SU-DHL-6 (cell line): ENCODE measurements around the gene FAP.

Experiments used
- H2AFZ ChIP-seq: fragments of 200-600 bp; sonication (generic); 2 replicates; pipeline ENCODE4 v1.6.1; 2014; ENCODE audit warnings: low read depth, mild to moderate bottlenecking, moderate library complexity, mixed read lengths, antibody characterized with exemption, low read length; ENCODE audit not compliant: severe bottlenecking
- H3F3A ChIP-seq: fragments of 200-600 bp; shearing (Covaris generic); 2 replicates; pipeline ENCODE4 v1.6.0; 2016; ENCODE audit warnings: antibody characterized with exemption, mild to moderate bottlenecking; ENCODE audit not compliant: insufficient read depth
- H3K27ac ChIP-seq: fragments of 200-600 bp; sonication (generic); 2 replicates; pipeline ENCODE4 v1.5.1; 2016; ENCODE audit warnings: low read depth, mild to moderate bottlenecking, low read length, moderate library complexity, mixed read lengths
- H3K27me3 ChIP-seq: fragments of 200-600 bp; sonication (generic), shearing (Covaris generic); 2 replicates; pipeline ENCODE4 v1.6.0; 2014; ENCODE audit warnings: mild to moderate bottlenecking, low read length
- H3K36me3 ChIP-seq: fragments of 200-600 bp; sonication (generic); 2 replicates; pipeline ENCODE4 v1.6.1; 2014; ENCODE audit warnings: mild to moderate bottlenecking, low read length, mixed read lengths
- H3K4me2 ChIP-seq: fragments of 300-600, 200-600 bp; shearing (Covaris generic), sonication (generic); 2 replicates; pipeline ENCODE4 v1.6.0; 2014; ENCODE audit warnings: low read length, low read depth, mild to moderate bottlenecking; ENCODE audit not compliant: poor library complexity, severe bottlenecking
- H3K4me3 ChIP-seq: fragments of 200-600 bp; sonication (generic); 2 replicates; pipeline ENCODE4 v1.5.1; 2014; ENCODE audit warnings: antibody characterized with exemption, low read length, mild to moderate bottlenecking, mixed read lengths; ENCODE audit not compliant: insufficient read depth, poor library complexity, severe bottlenecking
- H3K79me2 ChIP-seq: fragments of 200-600 bp; sonication (generic); 2 replicates; pipeline ENCODE4 v1.6.1; 2014; ENCODE audit warnings: mild to moderate bottlenecking, low read length, moderate library complexity; ENCODE audit not compliant: insufficient read depth
- H3K9ac ChIP-seq: fragments of 200-600 bp; sonication (generic); 2 replicates; pipeline ENCODE4 v1.7.0; 2014; ENCODE audit warnings: mild to moderate bottlenecking, low read length
- H3K9me2 ChIP-seq: fragments of 200-600 bp; sonication (generic); replicated peaks from 2 replicates; pipeline ENCODE4 v1.6.1; 2014; ENCODE audit warnings: low read length; ENCODE audit not compliant: insufficient read depth
- H3K9me3 ChIP-seq: fragments of 200-600 bp; sonication (generic); 2 replicates; pipeline ENCODE4 v1.6.1; 2014; ENCODE audit warnings: low read length, mixed read lengths; ENCODE audit not compliant: insufficient read depth
- H4K20me1 ChIP-seq: fragments of 200-600 bp; sonication (generic); 2 replicates; pipeline ENCODE4 v1.6.1; 2014; ENCODE audit warnings: low read depth, mild to moderate bottlenecking, antibody characterized with exemption, low read length, moderate library complexity, mixed read lengths
- EZH2phosphoT487 ChIP-seq: fragments of 200-600 bp; sonication (generic), shearing (Covaris generic); conservative IDR thresholded peaks from 2 replicates; pipeline ENCODE4 v1.6.1; 2018; ENCODE audit warnings: mild to moderate bottlenecking, antibody characterized with exemption, low read length, moderate library complexity, mixed read lengths
- TF ChIP-seq, protein P1 (sequence below): fragments of 200-600 bp; sonication (generic); IDR thresholded peaks from one replicate; pipeline ENCODE4 v1.5.1; 2017; ENCODE audit warnings: antibody characterized with exemption, mild to moderate bottlenecking, low read length, moderate library complexity; ENCODE audit not compliant: insufficient read depth, poor library complexity, severe bottlenecking

Gene FAP

DNA sequence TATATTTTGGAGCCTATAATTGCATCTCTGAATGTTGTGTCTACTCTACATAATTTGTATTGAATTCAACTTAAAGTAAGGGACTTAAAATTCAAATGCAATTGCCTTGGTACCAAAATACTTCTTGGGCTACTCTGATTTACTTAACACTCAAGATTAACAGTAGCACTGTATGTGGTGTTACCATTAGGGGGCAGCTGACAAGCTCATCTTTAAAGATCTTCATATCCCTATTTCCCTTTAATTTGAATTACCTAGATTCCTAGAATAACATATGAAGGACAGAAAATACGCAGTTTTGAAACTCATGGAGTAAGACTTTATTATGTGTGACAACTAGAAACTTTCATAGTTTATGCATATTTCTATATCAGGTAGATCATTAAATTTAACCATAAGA, 37.4 kb upstream of the FAP start:
- no peak overlapping the region for H3K9ac ChIP-seq

DNA sequence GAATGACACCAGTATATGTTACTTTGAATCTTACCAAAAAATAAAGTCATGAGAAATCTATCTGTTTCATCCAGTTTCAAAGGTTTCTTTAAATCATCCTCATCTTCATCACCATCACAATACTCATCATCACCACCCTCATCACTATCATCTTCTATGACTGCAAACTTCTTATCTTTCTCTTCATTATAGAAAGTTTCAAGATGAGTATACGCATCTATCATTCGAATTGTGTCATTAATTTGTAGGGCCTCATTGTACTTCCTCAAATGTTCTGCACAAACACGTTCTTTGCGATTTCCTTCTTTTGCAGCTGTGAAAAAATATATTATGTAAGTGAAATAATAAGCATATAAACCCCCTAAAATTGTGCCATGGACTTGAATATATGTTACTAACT, 34.1 kb upstream of the FAP start:
- Histone ChIP-seq H3K4me3 (no peak overlapping the region), H3K27me3 (no peaks in the 10 kb centered on the region), H3K27ac (no peak overlapping the region), H3K9me3 (no peaks in the 10 kb centered on the region), H3F3A (no peaks in the 10 kb centered on the region), H2AFZ (no peak overlapping the region), H3K79me2 (no peaks in the 10 kb centered on the region), H3K9me2 (no peaks in the 10 kb centered on the region), H4K20me1 (no peaks in the 10 kb centered on the region), H3K4me2 (no peak overlapping the region), H3K9ac (no peak overlapping the region), H3K36me3 (no peaks in the 10 kb centered on the region)
- TF ChIP-seq, protein P1, sequence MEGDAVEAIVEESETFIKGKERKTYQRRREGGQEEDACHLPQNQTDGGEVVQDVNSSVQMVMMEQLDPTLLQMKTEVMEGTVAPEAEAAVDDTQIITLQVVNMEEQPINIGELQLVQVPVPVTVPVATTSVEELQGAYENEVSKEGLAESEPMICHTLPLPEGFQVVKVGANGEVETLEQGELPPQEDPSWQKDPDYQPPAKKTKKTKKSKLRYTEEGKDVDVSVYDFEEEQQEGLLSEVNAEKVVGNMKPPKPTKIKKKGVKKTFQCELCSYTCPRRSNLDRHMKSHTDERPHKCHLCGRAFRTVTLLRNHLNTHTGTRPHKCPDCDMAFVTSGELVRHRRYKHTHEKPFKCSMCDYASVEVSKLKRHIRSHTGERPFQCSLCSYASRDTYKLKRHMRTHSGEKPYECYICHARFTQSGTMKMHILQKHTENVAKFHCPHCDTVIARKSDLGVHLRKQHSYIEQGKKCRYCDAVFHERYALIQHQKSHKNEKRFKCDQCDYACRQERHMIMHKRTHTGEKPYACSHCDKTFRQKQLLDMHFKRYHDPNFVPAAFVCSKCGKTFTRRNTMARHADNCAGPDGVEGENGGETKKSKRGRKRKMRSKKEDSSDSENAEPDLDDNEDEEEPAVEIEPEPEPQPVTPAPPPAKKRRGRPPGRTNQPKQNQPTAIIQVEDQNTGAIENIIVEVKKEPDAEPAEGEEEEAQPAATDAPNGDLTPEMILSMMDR = no peak
- TF ChIP-seq EZH2phosphoT487 = no peak

More for the DNA sequence above, 37.4 kb upstream of the FAP start:
- Histone ChIP-seq H3K4me3 (no peak overlapping the region), H3K9me3 (no peaks in the 10 kb centered on the region), H3K4me2 (no peak overlapping the region), H3K27ac (no peak overlapping the region), H3K79me2 (no peaks in the 10 kb centered on the region), H3K27me3 (no peaks in the 10 kb centered on the region), H3F3A (no peaks in the 10 kb centered on the region), H3K9me2 (no peaks in the 10 kb centered on the region), H2AFZ (no peak overlapping the region), H4K20me1 (no peaks in the 10 kb centered on the region), H3K36me3 (no peaks in the 10 kb centered on the region)
- no peak for TF ChIP-seq EZH2phosphoT487
- TF ChIP-seq, protein P1 = no peak

DNA sequence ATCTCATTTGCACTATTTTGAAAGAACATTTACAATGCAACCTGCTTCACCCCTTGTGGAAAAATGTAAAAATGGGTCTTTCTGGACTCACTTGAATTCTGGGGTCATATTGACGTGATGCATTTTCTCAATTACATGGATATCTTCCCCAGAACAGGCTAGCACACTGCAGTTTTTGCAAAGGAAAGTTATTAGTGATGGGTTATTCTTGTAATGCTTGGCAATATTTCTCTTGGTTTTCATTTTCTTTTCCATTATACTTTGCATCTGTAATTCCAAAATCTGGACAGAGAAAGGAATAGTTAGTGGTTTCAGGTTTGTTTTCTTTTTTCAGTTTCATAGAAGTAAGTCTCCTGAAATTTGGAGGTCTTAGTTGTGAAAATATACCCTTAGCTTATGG, 24.8 kb upstream of the FAP start:
- H3K79me2 ChIP-seq = no peaks in the 10 kb centered on the region
- no peaks in the 10 kb centered on the region for H3K9me3 ChIP-seq
- H3K27me3 ChIP-seq = no peaks in the 10 kb centered on the region
- H3K27ac ChIP-seq = no peak overlapping the region
- no peaks in the 10 kb centered on the region for H3F3A ChIP-seq
- no peaks in the 10 kb centered on the region for H3K9me2 ChIP-seq
- no peak overlapping the region for H3K4me2 ChIP-seq
- H3K4me3 ChIP-seq = no peak overlapping the region
- TF ChIP-seq, protein P1 = no peak
- TF ChIP-seq EZH2phosphoT487 = no peak
- no peak overlapping the region for H3K9ac ChIP-seq
- H2AFZ ChIP-seq = no peak overlapping the region
- H3K36me3 ChIP-seq = no peaks in the 10 kb centered on the region
- H4K20me1 ChIP-seq = no peaks in the 10 kb centered on the region
